Parathyroid adenoma (tissue), 2 donors: ENCODE measurements around the gene RYR1.
"Not testable (repeated sequence)": the region's sequence is repeated elsewhere in the genome, so short reads cannot be mapped to it uniquely, and the experiment has no call there.

Experiments
- H2AFZ ChIP-seq: fragments of 300-600 bp; sonication (generic); one replicate; pipeline ENCODE4 v1.7.0; 2017; ENCODE audit warnings: antibody characterized with exemption, mild to moderate bottlenecking
- H3K27ac ChIP-seq: fragments of 300-600 bp; sonication (generic); one replicate; pipeline ENCODE4 v1.7.0; 2017
- H3K27me3 ChIP-seq: fragments of 300-600 bp; sonication (generic); one replicate; pipeline ENCODE4 v1.7.0; 2017; ENCODE audit warnings: low read length; ENCODE audit not compliant: control insufficient read depth, insufficient read depth
- H3K36me3 ChIP-seq: fragments of 300-600 bp; sonication (generic); one replicate; pipeline ENCODE4 v1.7.0; 2017; ENCODE audit warnings: low read length; ENCODE audit not compliant: control insufficient read depth, insufficient read depth
- H3K4me1 ChIP-seq: fragments of 300-600 bp; sonication (generic); one replicate; pipeline ENCODE4 v1.7.0; 2017; ENCODE audit warnings: control low read depth
- H3K4me2 ChIP-seq: fragments of 300-600 bp; sonication (generic); one replicate; pipeline ENCODE4 v1.7.0; 2017; ENCODE audit warnings: low read length
- H3K4me3 ChIP-seq: fragments of 300-600 bp; sonication (generic); one replicate; pipeline ENCODE4 v1.7.0; 2017; ENCODE audit warnings: low read depth, low read length
- H3K79me2 ChIP-seq: fragments of 300-600 bp; sonication (generic); one replicate; pipeline ENCODE4 v1.7.0; 2017; ENCODE audit warnings: control low read depth
- H3K9ac ChIP-seq: fragments of 300-600 bp; sonication (generic); one replicate; pipeline ENCODE4 v1.7.0; 2017; ENCODE audit warnings: mild to moderate bottlenecking
- H3K9me3 ChIP-seq: fragments of 300-600 bp; sonication (generic); one replicate; pipeline ENCODE4 v1.7.0; 2017; ENCODE audit warnings: low read length; ENCODE audit not compliant: control insufficient read depth
- CTCF ChIP-seq: fragments of 300-600 bp; sonication (generic); IDR thresholded peaks from one replicate; pipeline ENCODE4 v1.7.0; 2017; ENCODE audit warnings: antibody characterized with exemption, mild to moderate bottlenecking
- donor health status: primary hyperparathyroidism.

RYR1 gene

DNA sequence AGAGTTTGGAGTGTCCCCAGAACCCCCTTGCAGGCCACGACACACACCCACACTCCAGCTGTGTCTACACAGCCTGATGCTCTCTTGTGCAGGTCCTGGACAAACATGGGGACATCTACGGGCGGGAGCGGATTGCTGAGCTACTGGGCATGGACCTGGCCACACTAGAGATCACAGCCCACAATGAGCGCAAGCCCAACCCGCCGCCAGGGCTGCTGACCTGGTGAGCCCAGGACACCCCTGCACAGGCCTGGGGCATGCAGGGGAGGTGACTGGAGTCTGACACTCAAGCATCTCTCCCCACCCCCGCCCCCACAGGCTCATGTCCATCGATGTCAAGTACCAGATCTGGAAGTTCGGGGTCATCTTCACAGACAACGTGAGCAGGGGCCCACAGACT, 144.3 kb downstream of the RYR1 start:
- H3K9ac ChIP-seq, result no peak overlapping the region
- H3K9me3 ChIP-seq, result no peaks in the 10 kb centered on the region
- no peak for TF ChIP-seq CTCF
- H3K79me2 ChIP-seq, result no peaks in the 10 kb centered on the region
- no peak overlapping the region for H3K4me2 ChIP-seq
- H3K4me1 ChIP-seq, result no peaks in the 10 kb centered on the region
- no peaks in the 10 kb centered on the region for H3K36me3 ChIP-seq
- no peak overlapping the region for H3K4me3 ChIP-seq
- no peaks in the 10 kb centered on the region for H3K27me3 ChIP-seq
- H2AFZ ChIP-seq, result no peak overlapping the region
- H3K27ac ChIP-seq, result no peak overlapping the region

DNA sequence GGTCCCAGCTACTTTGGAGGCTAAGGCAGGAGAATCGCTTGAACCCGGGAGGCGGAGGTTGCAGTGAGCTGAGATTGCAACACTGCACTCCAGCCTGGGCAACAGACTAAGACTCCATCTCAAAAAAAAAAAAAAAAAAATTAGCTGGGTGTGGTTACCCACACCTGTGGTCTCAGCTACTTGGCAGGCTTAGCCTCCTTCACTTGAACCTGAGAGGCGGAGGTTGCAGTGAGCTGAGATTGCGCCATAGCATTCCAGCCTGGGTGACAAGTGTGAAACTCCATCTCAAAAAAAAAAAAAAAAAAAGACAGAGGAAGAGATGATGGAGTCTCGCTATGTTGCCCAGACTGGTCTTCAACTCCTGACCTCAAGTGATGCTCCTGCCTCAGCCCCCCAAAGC, 145.8 kb downstream of the RYR1 start:
- not testable (repeated sequence) for H3K4me2 ChIP-seq, H3K27ac ChIP-seq, H3K4me1 ChIP-seq, H3K9me3 ChIP-seq, H3K27me3 ChIP-seq, H3K4me3 ChIP-seq, H3K9ac ChIP-seq, H3K79me2 ChIP-seq, H3K36me3 ChIP-seq, H2AFZ ChIP-seq

DNA sequence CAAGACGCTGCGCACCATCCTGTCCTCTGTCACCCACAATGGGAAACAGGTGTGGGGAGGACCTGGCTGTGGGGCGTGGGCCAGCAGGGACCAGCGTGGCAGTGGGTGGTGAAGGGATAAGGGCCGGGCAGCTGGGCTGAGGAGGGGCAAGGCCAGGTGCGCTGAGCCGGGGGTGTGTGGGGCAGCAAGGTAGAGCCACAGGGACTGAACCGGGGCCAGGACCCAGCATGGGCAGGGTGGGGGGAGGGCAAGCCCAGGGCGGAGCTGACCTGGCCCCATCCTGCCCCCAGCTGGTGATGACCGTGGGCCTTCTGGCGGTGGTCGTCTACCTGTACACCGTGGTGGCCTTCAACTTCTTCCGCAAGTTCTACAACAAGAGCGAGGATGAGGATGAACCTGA, 146.6 kb downstream of the RYR1 start:
- Histone ChIP-seq H3K27me3 (no peaks in the 10 kb centered on the region), H3K36me3 (no peaks in the 10 kb centered on the region), H3K9me3 (no peaks in the 10 kb centered on the region), H3K27ac (no peak overlapping the region), H3K4me2 (no peak overlapping the region), H3K9ac (no peak overlapping the region), H2AFZ (no peak overlapping the region), H3K4me3 (no peak overlapping the region), H3K4me1 (no peaks in the 10 kb centered on the region), H3K79me2 (no peaks in the 10 kb centered on the region)
- no peak for TF ChIP-seq CTCF

DNA sequence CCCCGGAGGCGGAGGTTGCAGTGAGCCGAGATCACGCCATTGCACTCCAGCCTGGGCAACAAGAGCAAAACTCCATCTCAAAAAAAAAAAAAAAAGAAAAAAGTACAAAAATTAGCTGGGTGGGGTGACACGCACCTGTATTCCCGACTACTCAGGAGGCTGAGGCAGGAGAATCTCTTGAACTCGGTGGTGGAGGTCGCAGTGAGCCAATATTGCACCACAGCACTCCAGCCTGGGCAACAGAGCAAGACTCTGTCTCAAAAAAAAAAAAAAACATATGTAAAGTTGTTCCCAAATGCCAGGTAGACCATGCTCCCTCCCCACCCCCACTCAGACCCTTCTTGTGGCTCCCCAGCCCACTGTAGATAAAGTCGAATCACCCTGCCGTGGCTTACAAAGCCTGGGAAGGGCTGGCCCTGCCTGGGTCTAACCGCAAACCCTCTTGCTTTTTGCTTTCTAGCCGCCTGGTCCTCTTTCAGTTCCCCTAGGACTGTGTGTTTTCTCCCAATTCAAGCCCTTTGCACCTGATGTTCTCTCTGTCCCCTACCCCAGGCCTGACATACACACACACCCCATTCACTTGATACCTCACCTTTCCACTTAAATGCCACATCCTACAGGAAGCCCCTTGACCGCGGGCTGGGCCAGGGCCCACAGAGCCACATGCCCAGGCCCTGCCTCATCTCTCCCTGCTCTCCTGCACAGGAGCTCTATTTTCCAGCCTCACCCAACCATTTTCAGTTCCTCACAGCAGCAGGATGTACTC, 149.9 kb downstream of the RYR1 start:
- H3K36me3 ChIP-seq, result no peaks in the 10 kb centered on the region
- H3K79me2 ChIP-seq, result no peaks in the 10 kb centered on the region
- no peak overlapping the region for H3K9ac ChIP-seq
- no peak overlapping the region for H3K4me3 ChIP-seq
- no peak overlapping the region for H2AFZ ChIP-seq
- no peaks in the 10 kb centered on the region for H3K4me1 ChIP-seq
- no peak overlapping the region for H3K27ac ChIP-seq
- no peak for TF ChIP-seq CTCF
- no peaks in the 10 kb centered on the region for H3K27me3 ChIP-seq
- H3K4me2 ChIP-seq, result no peak overlapping the region
- H3K9me3 ChIP-seq, result no peaks in the 10 kb centered on the region

DNA sequence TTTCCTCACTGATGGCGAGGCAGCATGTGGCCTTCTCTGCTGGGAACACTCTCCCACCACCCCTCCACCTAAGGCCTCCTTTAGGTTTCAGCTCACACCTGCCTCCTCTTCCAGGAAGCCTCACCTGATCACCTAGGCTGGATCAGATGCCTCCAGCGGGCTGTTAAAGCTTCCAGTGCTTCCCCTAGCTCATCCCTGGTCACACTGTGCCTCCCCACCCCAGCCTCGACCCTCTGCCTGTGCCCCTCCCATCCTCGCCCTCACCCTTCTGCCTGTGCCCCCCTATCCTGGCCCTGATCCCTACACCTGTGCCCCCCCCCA, 150.5 kb downstream of the RYR1 start:
- H2AFZ ChIP-seq, result no peak overlapping the region
- H3K36me3 ChIP-seq, result no peaks in the 10 kb centered on the region
- TF ChIP-seq CTCF, result no peak
- H3K4me1 ChIP-seq, result no peaks in the 10 kb centered on the region
- no peak overlapping the region for H3K4me3 ChIP-seq
- no peaks in the 10 kb centered on the region for H3K9me3 ChIP-seq
- no peaks in the 10 kb centered on the region for H3K27me3 ChIP-seq
- H3K79me2 ChIP-seq, result no peaks in the 10 kb centered on the region
- H3K27ac ChIP-seq, result no peak overlapping the region
- no peak overlapping the region for H3K4me2 ChIP-seq
- H3K9ac ChIP-seq, result no peak overlapping the region
